Central memory CD4-positive, alpha-beta T cell (primary cell): ENCODE measurements around the gene DMKN.

Experiments
- DNase-seq: peaks from one replicate; pipeline ENCODE4 v3.0.0; 2022

Gene DMKN

DNA sequence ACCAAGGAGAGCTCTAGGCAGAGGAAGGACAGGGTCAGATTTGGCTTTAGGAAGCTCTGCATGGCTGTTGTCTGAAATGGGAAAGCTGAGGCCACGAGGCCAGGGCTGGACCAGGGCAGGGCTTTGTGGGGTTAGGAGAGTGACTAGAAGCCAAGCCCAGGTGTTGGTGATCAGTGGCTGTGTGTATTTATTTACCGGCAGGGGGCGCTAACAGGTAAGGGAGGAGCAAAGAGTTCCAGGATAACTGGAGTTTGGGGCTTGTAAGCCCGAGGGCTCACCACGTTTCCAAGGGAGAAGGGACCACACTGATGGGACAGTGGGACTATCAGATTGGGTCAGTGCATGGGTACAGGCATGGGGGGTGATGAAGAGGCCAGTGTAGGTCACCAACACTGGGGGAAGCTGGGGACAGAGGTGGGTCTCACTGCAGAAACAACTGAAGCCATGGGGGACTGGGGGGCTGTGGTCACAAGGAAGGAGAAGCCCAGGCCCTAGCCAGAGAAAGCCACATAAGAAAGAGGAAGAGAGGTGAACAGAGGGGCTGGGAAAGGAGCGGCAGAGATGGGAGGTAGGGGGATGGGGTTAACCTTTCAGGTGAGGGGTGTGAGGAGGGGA is 35.8 kb upstream of the DMKN start:
- peak; percentile 62 for DNase-seq

DNA sequence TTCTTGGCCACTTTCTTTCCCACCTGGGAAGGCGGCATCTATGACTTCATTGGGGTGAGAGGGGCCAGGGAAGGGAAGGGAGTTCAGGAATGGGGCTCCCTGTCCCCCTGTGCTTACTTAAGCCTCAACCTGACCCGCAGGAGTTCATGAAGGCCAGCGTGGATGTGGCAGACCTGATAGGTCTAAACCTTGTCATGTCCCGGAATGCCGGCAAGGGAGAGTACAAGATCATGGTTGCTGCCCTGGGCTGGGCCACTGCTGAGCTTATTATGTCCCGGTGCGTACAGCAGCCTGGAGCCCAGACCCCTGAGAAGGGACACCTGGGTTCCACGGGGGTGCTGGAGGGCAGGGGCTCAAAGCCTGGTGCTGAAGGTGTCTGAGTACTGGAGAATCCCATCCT is 33.1 kb upstream of the DMKN start:
- DNase-seq, result no peak

DNA sequence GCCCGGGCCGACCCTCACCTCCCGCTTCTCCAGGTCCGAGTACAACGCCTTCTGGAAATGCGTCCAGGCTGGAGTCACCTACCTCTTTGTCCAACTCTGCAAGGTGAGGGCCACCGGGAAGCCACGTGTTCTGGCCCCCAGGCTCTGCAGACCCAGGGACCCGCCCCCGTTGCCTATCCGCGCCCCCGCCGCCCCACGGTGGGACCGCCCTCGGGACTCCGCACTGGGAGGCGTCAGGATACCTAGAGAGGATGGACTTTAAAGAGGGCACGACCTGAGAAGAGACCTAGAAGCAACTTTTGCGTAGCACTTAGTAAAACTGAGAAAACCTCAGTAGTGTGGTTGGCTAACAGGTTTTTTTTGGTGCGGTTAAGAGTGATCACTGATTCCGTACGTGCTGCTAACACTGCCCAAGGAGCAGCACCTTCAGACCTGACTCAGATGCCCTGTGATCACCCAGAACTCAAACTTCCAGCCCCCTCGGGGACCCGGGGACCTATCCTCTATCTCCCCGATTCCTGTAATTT is 32.5 kb upstream of the DMKN start:
- DNase-seq, result peak; percentile 34

DNA sequence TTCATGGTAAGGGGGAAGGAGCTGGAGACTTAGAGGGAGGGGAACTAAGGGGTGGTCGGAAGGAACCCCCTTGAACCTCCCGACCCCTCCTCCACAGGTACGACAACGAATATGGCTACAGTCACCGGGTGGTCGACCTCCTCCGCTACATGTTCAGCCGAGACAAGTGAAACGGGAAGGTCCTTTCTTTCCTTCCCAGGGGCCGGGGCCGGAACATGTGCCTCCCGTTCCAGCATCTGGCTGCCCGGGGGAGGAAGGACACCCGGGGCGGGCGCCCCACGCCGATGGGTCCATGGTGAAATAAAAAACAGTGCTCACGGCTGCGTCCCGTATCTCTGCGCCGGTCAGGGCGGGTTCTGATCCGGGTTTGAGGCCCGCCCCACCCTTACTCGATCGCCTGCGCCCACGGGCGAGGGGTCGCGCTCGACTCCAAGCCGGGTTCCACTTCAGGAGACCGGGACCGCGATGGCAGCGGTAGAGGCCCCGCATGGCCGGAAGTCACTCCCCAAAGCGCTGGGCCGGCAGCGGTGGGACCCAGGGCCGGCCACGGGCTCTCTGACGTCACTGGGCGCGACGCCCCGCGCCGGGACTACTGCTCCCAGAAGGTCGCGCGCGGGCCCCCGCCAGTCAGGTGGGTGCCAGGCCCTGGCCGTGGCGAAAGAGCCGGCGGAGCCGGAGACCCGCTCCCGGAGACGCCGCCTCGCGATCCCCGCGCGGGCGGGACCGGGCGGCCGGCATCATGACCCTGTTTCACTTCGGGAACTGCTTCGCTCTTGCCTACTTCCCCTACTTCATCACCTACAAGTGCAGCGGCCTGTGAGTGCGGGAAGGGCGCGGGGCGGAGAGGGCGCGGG is 31.8 kb upstream of the DMKN start, which contains the start of gene TMEM147:
TMEM147 (plus strand) TSS at position 626 of the 854 bp plus-strand sequence; CDS start at position 740, 114 bp downstream.
- DNase-seq, result peak; percentile 69

DNA sequence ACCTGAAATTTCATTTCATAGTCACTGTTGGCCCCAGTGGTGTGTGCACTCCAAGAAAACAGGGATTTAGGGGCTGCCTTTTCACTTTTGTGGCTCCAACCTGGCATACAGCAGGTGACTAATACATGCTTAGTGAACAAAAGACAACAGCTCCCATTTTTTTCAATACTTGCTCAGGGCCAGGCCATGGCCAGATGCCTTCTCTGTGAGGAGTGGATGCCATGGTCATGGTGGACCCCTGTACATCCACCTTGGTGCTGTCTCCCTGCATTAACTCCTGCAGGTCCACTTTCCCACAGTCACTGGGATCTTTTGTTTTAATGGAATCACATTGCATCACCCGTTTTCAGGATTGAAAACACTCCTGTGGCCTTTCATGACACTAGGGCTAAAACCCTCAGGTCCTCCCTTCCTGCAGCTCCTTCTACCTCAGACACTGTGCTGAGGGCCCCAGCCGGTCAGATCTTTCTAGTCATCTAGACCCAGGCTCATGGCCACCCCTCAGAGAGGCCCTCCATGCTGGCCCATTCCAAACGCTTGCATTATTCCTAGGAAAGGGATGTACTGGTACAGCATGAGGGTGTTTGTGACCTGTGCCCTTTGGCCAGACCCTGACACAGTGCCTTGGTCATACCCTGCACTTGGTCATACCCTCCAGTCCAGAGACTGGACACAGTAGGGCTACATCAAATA is 30.8 kb upstream of the DMKN start:
- no peak for DNase-seq

DNA sequence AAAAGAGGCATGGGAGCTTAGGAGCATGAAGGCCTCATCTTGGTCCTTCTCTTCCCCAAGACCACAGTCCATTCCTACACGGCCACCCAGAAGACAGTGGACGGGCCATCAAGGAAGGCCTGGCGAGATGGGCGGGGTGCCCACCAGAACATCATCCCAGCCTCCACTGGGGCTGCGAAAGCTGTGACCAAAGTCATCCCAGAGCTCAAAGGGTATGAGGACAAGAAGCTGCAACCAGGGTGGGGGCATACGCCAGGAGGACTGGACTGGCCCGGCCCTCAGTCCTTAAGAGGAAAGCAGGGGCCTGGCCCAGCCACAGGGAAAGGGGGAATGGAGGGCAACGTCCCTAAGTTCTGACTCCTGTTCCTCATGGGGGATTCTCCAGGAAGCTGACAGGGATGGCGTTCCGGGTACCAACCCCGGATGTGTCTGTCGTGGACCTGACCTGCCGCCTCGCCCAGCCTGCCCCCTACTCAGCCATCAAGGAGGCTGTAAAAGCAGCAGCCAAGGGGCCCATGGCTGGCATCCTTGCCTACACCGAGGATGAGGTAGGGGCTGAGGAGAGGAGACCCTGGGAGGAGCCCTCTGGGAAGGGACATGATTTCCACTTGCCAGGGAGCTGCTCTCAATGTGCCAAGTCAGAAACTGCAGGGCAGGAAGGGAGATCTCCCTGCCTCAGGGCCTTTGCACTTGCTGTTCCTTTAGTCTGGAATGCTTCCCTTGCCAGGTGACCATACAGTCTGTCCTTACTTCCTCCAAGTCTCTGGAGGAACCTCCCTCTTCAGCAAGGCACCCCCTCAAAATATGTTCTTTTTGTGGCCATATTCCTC is 30.0 kb upstream of the DMKN start:
- DNase-seq, result no peak

DNA sequence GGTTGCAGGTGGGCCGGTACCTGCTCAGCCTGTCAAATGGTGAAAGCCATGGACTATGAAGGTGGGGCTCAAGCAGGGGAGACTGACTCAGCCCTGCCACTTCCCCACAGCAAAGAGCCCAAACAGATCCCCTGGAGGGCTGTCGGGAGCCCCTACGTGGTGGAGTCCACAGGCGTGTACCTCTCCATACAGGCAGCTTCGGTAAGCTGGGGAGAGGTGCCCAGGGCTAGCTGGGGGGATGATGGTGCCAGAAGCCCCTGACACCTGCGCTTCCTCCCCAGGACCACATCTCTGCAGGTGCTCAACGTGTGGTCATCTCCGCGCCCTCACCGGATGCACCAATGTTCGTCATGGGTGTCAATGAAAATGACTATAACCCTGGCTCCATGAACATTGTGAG is 28.8 kb upstream of the DMKN start:
- DNase-seq, result no peak

DNA sequence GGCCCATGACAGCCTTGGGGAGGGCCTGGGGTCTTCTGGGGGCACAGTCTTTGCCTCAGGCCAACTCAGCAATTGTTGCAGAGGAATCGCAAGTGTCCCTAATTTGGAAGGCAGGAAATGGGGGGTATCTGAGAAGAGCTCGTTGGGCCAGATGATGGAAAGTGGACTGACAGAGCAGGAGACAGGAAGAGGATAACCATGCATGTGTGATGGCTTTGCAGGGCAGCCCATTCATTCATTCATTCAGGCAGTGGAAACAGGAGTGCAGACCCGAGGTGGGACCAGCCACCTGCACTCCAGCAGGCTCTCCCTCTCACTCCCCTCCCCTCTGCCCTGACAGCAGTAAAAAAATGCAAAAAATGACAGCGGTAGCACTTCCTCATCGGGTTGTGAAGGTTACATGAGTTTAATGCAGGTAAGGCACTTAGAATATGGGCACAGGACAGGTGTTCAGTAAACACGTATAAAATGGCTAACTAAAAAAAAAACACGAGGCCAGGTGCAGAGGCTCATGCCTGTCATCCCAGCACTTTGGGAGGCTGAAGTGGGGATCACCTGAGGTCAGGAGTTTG is 27.0 kb upstream of the DMKN start:
- DNase-seq, result no peak

DNA sequence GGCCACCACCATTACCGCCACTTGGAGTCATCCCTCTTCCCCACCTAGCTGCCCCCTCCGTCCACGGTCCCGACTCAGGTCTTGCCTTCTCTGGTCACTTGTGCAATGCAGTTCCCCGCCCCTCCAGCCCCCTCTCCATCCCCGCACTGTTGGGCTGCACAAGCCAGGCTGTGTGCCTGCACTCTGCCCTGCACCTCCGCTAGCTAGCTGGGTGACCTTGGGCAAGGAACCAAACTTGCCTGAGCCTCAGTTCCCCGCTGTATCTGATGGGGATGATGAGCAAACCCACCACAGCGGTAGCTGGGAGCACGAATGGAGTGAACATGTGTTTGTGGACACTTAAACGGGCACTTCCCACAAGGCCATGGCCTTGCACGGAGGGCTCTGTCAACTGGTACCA is 26.4 kb upstream of the DMKN start:
- no peak for DNase-seq

DNA sequence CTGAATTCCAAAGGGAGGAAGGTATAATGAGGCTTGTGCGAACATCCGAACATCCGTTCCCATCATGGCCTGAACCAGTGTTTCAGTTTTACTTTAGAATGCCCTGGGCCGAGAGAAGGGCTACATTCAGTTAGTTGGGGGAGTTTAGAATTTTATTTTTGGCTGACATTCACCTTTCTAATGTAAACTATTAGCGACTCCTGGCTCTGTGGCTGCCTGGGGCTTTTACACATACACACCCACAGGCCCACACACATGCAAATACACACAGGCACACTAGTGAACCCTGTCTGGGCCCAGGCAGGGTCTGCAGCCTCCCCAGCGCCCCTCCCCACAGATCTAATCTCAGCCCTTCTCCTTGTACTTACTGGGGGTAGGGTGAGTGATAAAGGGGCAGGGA is 25.9 kb upstream of the DMKN start:
- DNase-seq, result no peak

DNA sequence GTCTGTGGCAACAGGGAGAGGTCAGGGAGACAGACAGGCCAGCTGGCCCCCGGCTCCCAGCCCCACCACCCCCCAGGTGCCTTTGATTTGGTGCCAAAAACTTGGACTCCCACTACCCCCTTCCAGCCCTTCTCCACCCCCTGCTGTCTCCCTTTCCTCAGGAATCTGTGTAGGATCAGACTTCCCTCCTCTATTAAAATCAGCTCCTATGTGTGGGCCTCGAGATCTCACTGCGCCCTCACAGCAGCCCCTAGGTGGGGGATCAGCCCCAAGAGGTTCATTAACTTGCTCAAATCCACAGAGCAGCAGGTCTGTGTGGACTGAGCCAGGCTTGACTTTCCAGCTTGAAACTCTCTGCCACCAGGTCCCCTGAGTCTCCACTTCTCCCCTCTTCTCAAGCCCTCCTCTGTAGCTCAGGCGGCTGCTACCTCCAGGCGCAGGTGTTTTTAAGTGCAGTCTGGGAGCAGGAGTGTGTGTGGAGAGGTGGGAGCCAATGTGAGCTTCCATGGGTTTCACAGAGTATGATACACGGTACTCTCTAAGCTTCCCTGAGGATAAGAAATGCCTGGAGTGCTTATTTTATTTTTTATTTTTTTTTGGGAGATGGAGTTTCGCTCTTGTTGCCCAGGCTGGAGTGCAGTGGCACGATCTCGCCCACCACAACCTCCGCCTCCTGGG is 21.5 kb upstream of the DMKN start:
- no peak for DNase-seq

DNA sequence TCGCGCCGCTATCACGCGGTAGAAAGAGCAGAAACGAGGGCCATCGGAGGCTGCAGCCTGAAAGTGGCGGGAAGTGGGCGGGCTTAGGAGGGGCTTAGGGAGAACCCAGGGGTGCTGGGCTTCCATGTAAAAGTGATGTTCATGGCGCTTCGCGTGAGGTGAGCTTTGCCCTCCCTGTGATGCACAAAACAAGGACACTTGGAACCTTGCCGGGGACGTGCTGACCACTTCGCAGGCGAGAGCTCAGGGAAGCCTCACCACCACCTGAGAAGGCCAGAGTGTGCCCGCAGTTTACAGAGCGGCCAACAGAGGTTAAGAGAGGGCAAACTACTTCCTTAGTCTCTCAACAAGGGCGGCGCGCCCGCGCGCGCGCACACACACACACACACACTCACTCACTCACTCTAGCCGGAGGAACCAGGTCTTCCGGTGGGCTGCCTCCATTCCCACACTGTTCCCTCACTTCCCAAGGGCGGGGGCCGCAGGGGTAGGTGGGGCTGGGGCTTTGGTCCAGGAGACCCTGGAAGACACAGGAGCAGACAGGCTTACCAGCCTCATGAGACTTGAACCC is 20.5 kb upstream of the DMKN start:
- no peak for DNase-seq

DNA sequence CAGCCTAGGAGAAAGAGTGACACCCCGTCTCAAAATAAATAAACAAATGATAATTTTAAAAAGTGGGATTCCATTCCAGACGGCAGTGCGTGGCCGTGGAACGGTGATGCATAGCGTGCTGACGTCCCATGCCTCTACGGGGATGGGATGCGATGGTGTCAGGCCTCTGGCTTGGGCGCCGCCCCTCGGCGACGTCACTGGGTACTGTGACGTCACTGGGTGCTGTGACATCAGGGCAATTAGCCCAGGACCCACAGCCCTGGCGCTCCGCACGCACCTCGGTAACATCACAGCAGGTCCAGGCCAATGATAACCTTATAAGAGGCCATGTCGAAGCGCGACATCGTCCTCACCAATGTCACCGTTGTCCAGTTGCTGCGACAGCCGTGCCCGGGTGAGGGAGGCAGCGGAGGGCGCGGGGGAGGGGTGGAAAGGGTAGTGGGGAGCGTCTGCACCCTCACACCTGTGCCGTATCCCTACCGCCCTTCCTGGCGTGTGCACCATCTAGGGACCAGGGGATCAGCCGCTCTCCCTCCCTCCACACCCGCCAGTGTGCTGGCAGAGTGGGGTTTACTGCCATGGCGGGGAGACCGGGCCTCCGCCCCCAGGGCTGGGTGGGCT is 19.9 kb upstream of the DMKN start, which contains the start of gene GAPDHS:
GAPDHS (plus strand) TSS at position 256 of the 621 bp plus-strand sequence; CDS start at position 328, 72 bp downstream.
- no peak for DNase-seq

DNA sequence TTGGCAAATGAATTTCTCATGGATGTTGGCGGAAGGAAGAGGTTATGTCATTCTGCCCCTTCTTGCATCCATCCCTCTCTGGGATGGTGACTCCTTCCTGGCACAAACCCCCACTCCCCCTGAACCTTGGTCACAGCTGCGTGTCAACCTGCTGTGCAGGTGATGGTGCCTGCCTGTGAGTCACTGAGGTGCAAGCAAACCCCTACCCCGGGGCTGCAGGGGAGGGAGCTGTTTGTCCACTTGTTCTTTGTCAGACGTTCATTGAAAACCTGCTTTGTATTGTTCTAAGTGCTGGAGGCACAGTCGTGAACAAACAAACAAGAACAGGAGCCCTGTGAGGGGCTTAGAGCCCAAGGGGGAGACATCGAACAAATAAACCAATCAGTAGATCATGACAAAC is 17.8 kb upstream of the DMKN start:
- no peak for DNase-seq

DNA sequence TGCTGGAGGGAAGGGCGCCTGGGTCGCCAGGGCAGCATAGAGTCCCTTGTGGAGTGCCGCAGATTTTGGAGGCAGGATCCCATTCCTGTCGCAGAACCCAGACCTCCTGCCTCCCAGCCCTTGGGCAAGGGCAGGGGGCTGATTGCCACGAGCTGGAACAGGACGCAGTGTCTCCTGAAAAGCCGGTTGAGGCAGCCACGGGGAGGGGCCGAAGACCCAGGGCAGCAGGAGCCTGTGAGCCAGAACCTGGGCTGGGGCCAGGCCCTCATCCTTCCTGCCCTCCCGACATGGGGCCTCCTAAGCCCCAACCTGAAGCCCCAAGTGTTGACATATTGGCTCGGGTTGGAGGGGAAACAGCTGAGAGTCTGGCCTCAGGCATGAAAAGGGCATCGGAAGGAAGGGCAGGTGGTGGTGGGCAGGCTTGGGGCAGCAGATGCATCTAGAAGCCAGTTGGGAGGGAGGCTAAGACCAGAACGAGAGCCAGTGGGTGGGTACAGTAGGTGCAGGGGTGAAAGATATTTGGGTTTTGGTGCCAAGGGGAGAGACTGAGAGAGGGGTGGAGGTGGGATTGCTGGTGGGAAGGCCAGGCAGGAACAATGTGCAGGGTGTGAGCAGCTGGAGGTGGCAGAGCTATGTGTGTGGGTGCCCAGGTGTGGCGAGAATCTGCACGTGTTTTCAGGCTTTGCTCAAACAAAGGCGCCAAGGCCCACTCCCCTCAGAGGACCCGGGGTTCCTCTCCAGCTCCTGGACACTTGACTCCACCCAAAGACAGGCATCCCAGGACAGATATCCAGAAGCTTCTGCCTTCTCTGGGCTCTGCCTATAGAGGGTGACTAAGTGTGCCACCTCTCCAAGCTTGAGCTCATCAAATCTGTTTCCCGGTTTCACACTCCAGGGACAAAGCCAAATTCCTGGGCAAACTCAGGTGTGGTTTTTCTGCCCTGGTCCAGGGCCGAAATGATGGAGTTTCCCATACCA is 16.1 kb upstream of the DMKN start:
- DNase-seq, result no peak

DNA sequence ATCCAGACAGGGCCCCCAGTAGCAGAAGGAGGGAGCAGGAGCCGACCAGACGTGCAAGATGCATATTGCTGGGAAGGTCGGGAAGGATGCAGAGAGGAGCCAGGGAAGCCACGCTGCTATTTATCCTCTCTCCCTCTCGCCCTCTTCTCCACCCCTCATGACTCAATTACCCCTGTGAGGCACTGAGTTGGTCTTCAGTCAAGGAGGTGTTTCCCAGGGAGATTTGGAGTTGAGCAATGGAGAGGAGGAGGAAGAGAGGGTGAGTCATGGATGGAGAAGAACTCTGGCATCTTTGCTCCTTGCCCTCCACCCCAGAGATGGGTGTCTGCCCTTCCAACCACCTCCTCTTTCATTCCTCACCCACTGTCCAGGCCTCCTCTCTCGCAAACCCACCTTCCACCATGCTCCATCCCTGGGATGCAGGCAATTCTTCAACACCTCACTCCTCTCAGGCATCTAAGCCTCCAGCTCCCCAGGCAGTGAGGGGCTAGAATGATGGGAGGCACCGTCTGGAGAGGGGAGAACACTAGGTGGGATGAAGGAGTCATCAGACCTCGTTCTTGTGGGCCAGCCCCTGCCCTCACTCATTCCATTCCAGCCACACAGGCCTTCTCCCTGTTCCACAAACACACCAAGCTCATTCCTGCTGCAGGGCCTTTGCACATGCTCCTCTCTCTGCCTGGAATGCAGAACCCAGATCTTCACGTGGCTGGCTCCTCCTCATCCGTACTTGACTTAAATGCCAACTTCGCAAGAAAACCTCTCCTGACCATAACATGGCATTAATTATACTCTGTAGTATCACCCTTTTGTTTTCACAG is 15.0 kb upstream of the DMKN start, which contains the start of gene SBSN:
SBSN (minus strand) TSS at position 94 of the 821 bp plus-strand sequence; CDS start at position 64, 30 bp downstream.
- DNase-seq, result no peak

DNA sequence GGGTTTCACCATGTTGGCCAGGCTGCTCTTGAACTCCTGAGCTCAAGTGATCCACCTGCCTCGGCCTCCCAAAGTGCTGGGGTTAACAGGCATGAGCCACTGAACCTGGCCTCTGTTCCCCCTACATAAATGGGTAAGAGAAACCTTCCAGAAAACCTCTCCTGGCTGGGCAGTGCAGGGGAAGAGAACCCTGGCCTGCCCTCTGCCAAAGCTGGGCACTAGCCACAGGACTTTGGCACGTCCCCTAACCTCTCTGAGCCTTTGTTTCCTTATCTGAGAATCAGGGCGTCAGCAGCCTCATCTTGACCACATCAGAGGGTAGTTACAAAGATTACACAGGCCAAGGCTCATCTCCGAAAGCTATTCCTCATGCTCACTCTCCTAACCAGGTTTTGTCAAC is 12.4 kb upstream of the DMKN start:
- no peak for DNase-seq

DNA sequence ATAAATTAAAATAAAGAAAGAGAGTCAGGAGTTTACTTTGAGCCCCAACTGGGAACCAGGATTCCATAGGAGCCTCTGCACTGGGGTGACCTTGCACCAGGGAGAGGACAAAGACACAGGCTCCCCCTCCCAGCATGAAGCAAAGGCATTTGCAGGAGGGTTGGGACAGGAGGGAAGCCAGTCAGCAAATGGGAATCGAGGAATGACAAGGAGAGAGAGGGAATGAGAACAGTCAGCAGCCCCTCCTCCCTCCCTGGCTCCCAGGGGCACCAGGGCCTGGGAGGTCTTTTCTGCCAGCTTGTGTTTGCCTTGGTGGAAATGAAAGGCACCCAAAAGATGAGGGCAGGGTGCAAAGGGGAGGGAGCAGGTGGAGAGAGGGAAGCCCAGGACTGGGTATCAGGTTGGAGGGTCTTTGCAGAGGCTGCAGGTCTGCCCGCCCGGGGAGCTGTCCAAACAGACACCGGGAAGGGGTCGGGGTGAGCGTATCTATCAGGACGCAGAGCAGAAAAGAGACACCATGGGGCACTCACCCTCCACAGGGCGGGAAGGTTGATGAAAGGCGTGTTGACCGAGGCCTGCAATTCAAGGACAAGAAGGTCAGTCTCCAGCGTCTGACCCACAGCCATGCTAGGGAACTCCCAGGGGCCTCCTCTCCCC is 10.9 kb upstream of the DMKN start:
- no peak for DNase-seq
